Fibroblast of the aortic adventitia (primary cell): ENCODE measurements around the gene TRAK2. TPM values are rescaled to one million over a fixed set of nuclear protein-coding genes. Genes with fewer than 3 reads are reported as not detected.
"Not testable (repeated sequence)": the region's sequence is repeated elsewhere in the genome, so short reads cannot be mapped to it uniquely, and the experiment has no call there.

Experiments used
- DNase-seq: peaks from one replicate; pipeline ENCODE4 v3.0.0-alpha.2; 2010; ENCODE audit warnings: low read depth
- H3K4me3 ChIP-seq: 2 replicates; pipeline ENCODE4 v1.5.1; 2011; ENCODE audit warnings: low read depth, mild to moderate bottlenecking, control low read depth, low read length, moderate library complexity
- CTCF ChIP-seq: IDR thresholded peaks from 2 replicates; pipeline ENCODE4 v1.5.1; 2011; ENCODE audit warnings: mild to moderate bottlenecking, low read length, control low read depth, inconsistent platforms; ENCODE audit not compliant: insufficient read depth
- total RNA-seq: library from RNA; depleted of rRNA; stranded (reverse); fragments of >200 nt; gene quantifications from 2 replicates; pipeline ENCODE4 v1.2.3, GENCODE V29; 2012; ENCODE audit warnings: low replicate concordance

TRAK2 gene
- total RNA-seq, 1 donor: 74.7 TPM

- H3K4me3 ChIP-seq: no peak overlapping the region
- no peak for TF ChIP-seq CTCF
- DNase-seq: no peak
These were observed 9.8 kb downstream of the TRAK2 start for GRCh38 chr2:201441409-201441808.

- no peak for TF ChIP-seq CTCF
- H3K4me3 ChIP-seq: no peak overlapping the region
- no peak for DNase-seq
These were observed 11.1 kb downstream of the TRAK2 start for GRCh38 chr2:201440182-201440581.

GRCh38 chr2:201439336-201439922 lies 11.8 kb downstream of the TRAK2 start:
- H3K4me3 ChIP-seq, DNase-seq: not testable (repeated sequence)

GRCh38 chr2:201436141-201436540 lies 15.1 kb downstream of the TRAK2 start:
- DNase-seq: no peak
- H3K4me3 ChIP-seq: no peak overlapping the region
- TF ChIP-seq CTCF: no peak

GRCh38 chr2:201433394-201433995 lies 17.8 kb downstream of the TRAK2 start:
- no peak for DNase-seq
- no peak overlapping the region for H3K4me3 ChIP-seq
- TF ChIP-seq CTCF: no peak

GRCh38 chr2:201432621-201433393 lies 18.5 kb downstream of the TRAK2 start:
- TF ChIP-seq CTCF: no peak
- H3K4me3 ChIP-seq: no peak overlapping the region
- peak; percentile 90 for DNase-seq

- no peak for TF ChIP-seq CTCF
- peak; percentile 62 for DNase-seq
- no peak overlapping the region for H3K4me3 ChIP-seq
These were observed 19.1 kb downstream of the TRAK2 start for GRCh38 chr2:201432038-201432620.
